WTC11 (cell line): ENCODE results near the gene MEF2B.

ENCODE experiments used
- ATF1 ChIP-seq: sonication (generic); formaldehyde crosslinking; IDR thresholded peaks from 2 replicates; pipeline ENCODE4 v1.8.1; 2023; ENCODE audit warnings: mild to moderate bottlenecking, moderate library complexity, missing genetic modification reagents
- ATF6 ChIP-seq: sonication (generic); formaldehyde crosslinking; IDR thresholded peaks from 2 replicates; pipeline ENCODE4 v1.8.1; 2023; ENCODE audit warnings: mild to moderate bottlenecking, missing genetic modification reagents
- ETV6 ChIP-seq: sonication (generic); formaldehyde crosslinking; IDR thresholded peaks from 2 replicates; pipeline ENCODE4 v1.8.1; 2022; ENCODE audit warnings: mild to moderate bottlenecking, missing genetic modification reagents
- FOXK1 ChIP-seq: sonication (generic); formaldehyde crosslinking; IDR thresholded peaks from 2 replicates; pipeline ENCODE4 v1.8.0; 2022; ENCODE audit warnings: mild to moderate bottlenecking, moderate library complexity, missing genetic modification reagents
- GABPB1 ChIP-seq: sonication (generic); formaldehyde crosslinking; IDR thresholded peaks from 2 replicates; pipeline ENCODE4 v1.8.1; 2023; ENCODE audit warnings: mild to moderate bottlenecking, missing genetic modification reagents
- IRF1 ChIP-seq: sonication (generic); formaldehyde crosslinking; IDR thresholded peaks from 2 replicates; pipeline ENCODE4 v1.8.0; 2023; ENCODE audit warnings: missing genetic modification reagents
- IRF2 ChIP-seq: sonication (generic); formaldehyde crosslinking; IDR thresholded peaks from 2 replicates; pipeline ENCODE4 v1.8.0; 2022; ENCODE audit warnings: low read depth, missing genetic modification reagents, borderline replicate concordance
- JUN ChIP-seq: sonication (generic); formaldehyde crosslinking; IDR thresholded peaks from 2 replicates; pipeline ENCODE4 v1.8.0; 2023; ENCODE audit warnings: mild to moderate bottlenecking, missing genetic modification reagents
- RORB ChIP-seq: fragments of 250-450 bp; sonication (Bioruptor Pico); IDR thresholded peaks from 2 replicates; pipeline ENCODE4 v1.9.0; 2021; ENCODE audit warnings: mild to moderate bottlenecking
- SMAD3 ChIP-seq: sonication (generic); formaldehyde crosslinking; IDR thresholded peaks from 2 replicates; pipeline ENCODE4 v1.8.0; 2022; ENCODE audit warnings: missing genetic modification reagents, mild to moderate bottlenecking, borderline replicate concordance
- SMAD4 ChIP-seq: sonication (generic); formaldehyde crosslinking; IDR thresholded peaks from 2 replicates; pipeline ENCODE4 v1.8.0; 2022; ENCODE audit warnings: mild to moderate bottlenecking, missing genetic modification reagents
- USF1 ChIP-seq: sonication (generic); formaldehyde crosslinking; IDR thresholded peaks from 2 replicates; pipeline ENCODE4 v1.8.0; 2022; ENCODE audit warnings: mild to moderate bottlenecking, missing genetic modification reagents
- TF ChIP-seq, protein P1 (sequence below): fragments of 200-600 bp; IDR thresholded peaks from 2 replicates; pipeline ENCODE4 v1.8.0; 2022; ENCODE audit warnings: antibody characterized with exemption
- TF ChIP-seq, protein P2 (sequence below): sonication (generic); formaldehyde crosslinking; IDR thresholded peaks from 2 replicates; pipeline ENCODE4 v1.8.1; 2023; ENCODE audit warnings: mild to moderate bottlenecking, missing genetic modification reagents, moderate library complexity

- TF ChIP-seq, protein P1, sequence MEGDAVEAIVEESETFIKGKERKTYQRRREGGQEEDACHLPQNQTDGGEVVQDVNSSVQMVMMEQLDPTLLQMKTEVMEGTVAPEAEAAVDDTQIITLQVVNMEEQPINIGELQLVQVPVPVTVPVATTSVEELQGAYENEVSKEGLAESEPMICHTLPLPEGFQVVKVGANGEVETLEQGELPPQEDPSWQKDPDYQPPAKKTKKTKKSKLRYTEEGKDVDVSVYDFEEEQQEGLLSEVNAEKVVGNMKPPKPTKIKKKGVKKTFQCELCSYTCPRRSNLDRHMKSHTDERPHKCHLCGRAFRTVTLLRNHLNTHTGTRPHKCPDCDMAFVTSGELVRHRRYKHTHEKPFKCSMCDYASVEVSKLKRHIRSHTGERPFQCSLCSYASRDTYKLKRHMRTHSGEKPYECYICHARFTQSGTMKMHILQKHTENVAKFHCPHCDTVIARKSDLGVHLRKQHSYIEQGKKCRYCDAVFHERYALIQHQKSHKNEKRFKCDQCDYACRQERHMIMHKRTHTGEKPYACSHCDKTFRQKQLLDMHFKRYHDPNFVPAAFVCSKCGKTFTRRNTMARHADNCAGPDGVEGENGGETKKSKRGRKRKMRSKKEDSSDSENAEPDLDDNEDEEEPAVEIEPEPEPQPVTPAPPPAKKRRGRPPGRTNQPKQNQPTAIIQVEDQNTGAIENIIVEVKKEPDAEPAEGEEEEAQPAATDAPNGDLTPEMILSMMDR = no peak
- no peak for TF ChIP-seq ETV6 (CRISPR knock-in tag)
- no peak for TF ChIP-seq SMAD4 (CRISPR knock-in tag)
- TF ChIP-seq, protein P2, sequence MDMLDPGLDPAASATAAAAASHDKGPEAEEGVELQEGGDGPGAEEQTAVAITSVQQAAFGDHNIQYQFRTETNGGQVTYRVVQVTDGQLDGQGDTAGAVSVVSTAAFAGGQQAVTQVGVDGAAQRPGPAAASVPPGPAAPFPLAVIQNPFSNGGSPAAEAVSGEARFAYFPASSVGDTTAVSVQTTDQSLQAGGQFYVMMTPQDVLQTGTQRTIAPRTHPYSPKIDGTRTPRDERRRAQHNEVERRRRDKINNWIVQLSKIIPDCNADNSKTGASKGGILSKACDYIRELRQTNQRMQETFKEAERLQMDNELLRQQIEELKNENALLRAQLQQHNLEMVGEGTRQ (CRISPR knock-in tag) = no peak
- no peak for TF ChIP-seq USF1 (CRISPR knock-in tag)
- TF ChIP-seq GABPB1 (CRISPR knock-in tag) = no peak
- TF ChIP-seq ATF6 (CRISPR knock-in tag) = no peak
- no peak for TF ChIP-seq SMAD3 (CRISPR knock-in tag)
- no peak for TF ChIP-seq JUN (CRISPR knock-in tag)
- no peak for TF ChIP-seq ATF1 (CRISPR knock-in tag)
- TF ChIP-seq RORB (CRISPR knock-in tag) = no peak
- TF ChIP-seq FOXK1 = no peak
- TF ChIP-seq IRF2 (CRISPR knock-in tag) = no peak
- TF ChIP-seq IRF1 (CRISPR knock-in tag) = no peak
Observed at GRCh38 chr19:19126102-19126501, 44.0 kb downstream of the MEF2B start.
